ENCODE data around the gene PTGES.

Gene PTGES

DNA sequence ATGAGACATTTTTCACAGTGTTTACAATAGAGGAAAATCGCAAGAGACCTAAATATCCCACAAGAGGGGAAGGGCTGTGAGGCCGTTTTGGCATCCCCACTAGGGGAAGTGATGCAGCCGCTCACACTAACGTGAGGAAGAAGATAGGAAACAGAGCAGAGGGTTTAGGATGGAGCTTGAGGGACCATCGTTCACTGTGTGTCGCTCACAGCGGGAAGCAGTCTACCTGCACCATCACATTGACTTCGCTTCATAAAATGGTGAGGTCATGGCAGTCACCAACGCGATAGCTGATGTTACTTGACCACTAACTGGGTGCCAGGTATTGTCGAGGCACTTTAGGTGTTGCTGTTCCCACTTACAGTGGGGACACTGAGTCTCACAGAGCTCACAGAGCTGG, 51.8 kb downstream of the PTGES start:
- DNase-seq (ENCODE audit: low read depth) = no peak
- TF ChIP-seq, protein P1, sequence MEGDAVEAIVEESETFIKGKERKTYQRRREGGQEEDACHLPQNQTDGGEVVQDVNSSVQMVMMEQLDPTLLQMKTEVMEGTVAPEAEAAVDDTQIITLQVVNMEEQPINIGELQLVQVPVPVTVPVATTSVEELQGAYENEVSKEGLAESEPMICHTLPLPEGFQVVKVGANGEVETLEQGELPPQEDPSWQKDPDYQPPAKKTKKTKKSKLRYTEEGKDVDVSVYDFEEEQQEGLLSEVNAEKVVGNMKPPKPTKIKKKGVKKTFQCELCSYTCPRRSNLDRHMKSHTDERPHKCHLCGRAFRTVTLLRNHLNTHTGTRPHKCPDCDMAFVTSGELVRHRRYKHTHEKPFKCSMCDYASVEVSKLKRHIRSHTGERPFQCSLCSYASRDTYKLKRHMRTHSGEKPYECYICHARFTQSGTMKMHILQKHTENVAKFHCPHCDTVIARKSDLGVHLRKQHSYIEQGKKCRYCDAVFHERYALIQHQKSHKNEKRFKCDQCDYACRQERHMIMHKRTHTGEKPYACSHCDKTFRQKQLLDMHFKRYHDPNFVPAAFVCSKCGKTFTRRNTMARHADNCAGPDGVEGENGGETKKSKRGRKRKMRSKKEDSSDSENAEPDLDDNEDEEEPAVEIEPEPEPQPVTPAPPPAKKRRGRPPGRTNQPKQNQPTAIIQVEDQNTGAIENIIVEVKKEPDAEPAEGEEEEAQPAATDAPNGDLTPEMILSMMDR (IDR thresholded peaks at IDR 0.05; ENCODE audit: low read length, missing control alignments) = no peak
- no peak overlapping the region for H3K4me3 ChIP-seq (replicated peaks; ENCODE audit: low read depth, low read length)

DNA sequence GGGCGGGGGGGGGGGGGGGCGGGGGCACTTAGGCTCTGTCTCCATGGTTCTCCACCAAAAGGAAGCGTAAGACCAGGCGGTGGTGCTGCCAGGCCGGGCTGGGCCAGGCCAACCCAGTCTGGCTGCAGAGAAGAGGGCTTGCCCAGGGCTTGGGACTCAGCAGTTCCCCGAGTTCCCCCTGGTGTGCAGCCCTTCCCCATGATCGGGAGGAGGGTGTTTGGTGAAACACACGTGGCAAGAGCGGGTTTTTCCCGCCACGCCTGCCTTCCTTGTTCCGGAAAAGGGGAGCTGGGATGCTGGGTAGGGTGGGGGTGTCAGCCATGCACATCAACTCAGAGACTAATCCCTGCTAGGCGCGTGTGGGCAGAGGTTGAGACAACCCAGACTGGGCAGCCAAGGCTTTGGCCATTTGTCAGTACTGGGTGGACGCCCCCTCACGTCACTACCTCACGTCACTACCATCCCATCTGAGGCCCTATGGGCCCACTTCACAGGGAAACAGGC, 54.5 kb downstream of the PTGES start:
- no peak for DNase-seq (ENCODE audit: low read depth)
- H3K4me3 ChIP-seq (replicated peaks; ENCODE audit: low read depth, low read length) = no peak overlapping the region
- TF ChIP-seq, protein P1 (IDR thresholded peaks at IDR 0.05; ENCODE audit: low read length, missing control alignments) = no peak

DNA sequence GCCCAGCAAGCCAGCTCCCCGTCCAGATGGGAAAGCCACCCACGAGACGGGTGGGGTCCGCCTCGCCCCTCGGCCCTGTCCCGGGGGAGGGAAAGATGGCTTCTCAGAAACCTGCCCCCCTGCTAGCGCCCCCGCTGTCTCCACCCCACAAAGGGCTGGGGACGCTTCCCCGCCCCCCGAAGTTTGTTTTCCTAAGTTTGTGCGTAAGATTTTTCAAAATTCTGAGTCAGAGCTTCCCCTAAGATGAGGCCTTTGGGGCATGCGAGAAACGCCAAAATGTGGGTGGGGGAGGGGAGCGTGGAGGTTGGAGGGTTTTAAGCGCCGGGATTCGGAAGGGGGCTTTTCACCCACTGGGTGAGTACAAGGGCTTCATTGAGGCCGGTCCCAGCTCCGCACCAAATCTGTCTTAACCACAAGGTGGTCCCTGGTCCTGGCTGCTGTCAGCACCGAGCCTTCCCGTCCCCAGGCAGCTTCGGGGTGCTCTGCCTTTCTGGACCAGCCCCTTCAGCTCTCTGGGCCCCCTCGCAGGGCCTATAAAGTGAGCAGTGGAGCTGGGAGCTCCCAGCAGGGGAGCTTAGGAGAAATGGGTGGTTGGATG, 55.1 kb downstream of the PTGES start:
- DNase-seq (ENCODE audit: low read depth) = peak; percentile 52
- H3K4me3 ChIP-seq (replicated peaks; ENCODE audit: low read depth, low read length) = peak overlapping the region; percentile 43
- TF ChIP-seq, protein P1 (IDR thresholded peaks at IDR 0.05; ENCODE audit: low read length, missing control alignments) = no peak

DNA sequence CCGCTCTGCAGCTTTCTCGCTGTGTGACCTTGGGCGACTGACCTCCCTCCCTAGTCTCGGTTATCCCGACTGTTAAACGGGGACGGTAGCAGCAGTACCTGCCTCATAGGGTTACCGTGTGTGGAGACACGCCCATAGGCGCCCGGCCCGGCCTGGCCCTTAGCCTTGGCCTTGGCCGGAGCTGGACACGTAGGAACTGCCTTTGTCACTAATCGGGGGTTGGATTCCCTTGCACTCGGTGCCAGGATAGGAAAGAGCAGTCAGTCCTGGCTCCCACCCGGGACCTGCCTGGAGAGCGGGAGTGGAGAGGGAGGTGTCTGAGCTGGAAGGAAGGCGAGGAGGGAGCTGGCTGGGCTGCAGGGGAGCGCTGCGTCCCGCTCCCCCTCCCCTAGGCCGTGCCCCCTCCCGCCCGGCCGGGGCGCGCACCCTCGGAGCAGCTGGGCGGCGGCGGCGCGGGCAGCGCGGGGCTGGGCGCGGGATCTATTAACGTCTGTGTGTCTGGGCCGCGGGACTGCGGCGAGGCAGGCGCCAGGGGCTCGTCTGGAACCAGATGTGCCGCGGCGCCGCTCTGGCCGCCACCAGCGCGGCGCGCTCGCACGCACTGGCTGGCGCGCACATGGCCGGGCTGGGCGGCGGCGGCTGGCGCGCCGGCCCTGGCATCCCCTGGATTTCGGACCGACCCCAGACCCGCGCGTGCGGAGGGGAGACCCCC, 55.7 kb downstream of the PTGES start:
- DNase-seq (ENCODE audit: low read depth) = peak; percentile 38
- TF ChIP-seq, protein P1 (IDR thresholded peaks at IDR 0.05; ENCODE audit: low read length, missing control alignments) = no peak
- peak overlapping the region; percentile 43 for H3K4me3 ChIP-seq (replicated peaks; ENCODE audit: low read depth, low read length)

DNA sequence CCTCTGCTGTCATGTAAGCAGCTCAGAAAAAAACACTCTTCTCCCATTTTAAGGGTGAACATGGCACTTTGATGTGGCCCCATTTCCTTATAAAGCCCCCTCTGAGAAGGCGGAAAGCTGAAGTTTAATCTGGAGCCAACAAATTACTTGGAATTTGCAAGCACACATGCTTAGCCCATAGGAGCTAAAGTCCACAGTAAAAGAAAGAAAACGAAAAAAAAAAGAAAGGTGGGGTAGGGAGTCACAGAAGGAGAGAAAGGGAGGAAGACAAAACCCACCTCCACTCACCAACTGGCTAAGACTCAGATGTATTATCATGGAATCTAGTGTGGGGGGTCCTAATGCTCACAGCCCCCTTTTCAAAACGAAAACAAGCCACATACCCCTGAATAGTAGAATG, 57.0 kb downstream of the PTGES start:
- no peak for DNase-seq (ENCODE audit: low read depth)
- TF ChIP-seq, protein P1 (IDR thresholded peaks at IDR 0.05; ENCODE audit: low read length, missing control alignments) = no peak
- H3K4me3 ChIP-seq (replicated peaks; ENCODE audit: low read depth, low read length) = no peak overlapping the region

DNA sequence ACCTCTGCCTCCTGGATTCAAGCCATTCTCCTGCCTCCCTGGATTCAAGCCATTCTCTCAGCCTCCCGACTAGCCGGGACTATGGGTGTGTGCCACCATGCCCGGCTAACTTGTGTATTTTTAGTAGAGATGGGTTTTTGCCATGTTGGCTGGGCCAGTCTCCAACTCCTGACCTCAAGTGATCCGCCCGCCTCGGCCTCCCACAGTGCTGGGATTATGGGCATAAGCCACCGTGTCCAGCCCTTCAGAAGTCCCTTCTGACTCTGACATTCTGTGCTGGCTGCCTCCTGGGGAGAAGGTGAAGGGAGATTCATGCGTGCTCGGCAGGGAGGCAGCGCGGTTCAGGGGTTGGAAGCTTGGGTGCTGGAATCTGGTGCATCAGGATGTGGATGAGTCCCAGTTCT, 58.6 kb downstream of the PTGES start:
- TF ChIP-seq, protein P1 (IDR thresholded peaks at IDR 0.05; ENCODE audit: low read length, missing control alignments) = no peak
- no peak overlapping the region for H3K4me3 ChIP-seq (replicated peaks; ENCODE audit: low read depth, low read length)
- DNase-seq (ENCODE audit: low read depth) = no peak
